ENCODE results near the gene REPIN1.

REPIN1 gene

DNA sequence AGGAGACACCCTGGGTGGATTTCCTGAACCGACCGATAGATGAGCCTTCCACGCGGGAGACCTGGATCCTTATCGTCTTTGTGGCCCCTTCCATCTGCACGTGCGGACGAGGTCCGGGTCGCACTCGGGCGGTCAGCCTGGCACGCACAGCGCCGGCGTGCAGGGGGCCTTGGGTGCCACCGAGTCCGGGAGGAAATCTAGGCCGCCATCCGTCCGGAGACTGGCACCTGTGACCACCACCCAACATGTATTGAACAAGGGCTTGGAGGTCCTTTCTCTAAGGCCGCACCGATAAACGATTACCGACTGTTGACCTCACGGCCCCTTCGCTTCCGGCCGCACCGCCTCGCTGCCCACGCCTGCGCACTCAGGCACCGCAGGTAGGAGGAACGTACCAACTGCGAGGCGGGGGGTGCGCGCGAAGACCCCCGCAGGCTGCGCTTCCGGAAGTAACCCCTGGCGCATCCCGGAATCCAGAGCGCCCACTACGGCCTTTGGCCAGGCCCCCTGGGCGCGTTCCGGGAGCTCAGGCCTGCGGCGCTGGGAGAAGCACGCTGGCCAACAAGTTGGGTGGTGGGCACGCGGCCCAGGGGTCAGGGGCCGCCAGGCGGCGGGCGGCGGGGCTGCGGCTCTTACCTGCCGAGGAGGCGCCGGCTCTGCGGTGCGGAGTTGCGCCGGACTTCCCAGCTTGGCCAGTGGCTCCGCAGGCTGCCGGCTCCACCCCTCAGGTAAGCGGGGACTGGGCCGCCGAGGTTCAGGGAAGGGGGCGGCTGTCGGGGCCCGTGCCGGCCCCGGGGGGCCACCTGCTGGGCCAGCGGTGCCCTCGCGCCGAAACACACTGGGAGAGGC, 45.6 kb upstream of the REPIN1 start, which contains the start of the genes ACTR3C and LRRC61:
Gene ACTR3C, minus strand, starts transcription at position 713 of the 849 bp plus-strand sequence. CDS start 28,249 bp downstream, outside the sequence.
Gene LRRC61, plus strand, starts transcription at position 523 of the 849 bp plus-strand sequence. CDS start 13,507 bp downstream, outside the sequence.
- peak within 1 kb of the TSS; percentile 100 for H3K9ac ChIP-seq (ENCODE audit: low read depth, low read length, poor library complexity, severe bottlenecking)
- peak within 1 kb of the TSS; percentile 92 for H2AFZ ChIP-seq (ENCODE audit: low read length)
- TF ChIP-seq, protein P1, sequence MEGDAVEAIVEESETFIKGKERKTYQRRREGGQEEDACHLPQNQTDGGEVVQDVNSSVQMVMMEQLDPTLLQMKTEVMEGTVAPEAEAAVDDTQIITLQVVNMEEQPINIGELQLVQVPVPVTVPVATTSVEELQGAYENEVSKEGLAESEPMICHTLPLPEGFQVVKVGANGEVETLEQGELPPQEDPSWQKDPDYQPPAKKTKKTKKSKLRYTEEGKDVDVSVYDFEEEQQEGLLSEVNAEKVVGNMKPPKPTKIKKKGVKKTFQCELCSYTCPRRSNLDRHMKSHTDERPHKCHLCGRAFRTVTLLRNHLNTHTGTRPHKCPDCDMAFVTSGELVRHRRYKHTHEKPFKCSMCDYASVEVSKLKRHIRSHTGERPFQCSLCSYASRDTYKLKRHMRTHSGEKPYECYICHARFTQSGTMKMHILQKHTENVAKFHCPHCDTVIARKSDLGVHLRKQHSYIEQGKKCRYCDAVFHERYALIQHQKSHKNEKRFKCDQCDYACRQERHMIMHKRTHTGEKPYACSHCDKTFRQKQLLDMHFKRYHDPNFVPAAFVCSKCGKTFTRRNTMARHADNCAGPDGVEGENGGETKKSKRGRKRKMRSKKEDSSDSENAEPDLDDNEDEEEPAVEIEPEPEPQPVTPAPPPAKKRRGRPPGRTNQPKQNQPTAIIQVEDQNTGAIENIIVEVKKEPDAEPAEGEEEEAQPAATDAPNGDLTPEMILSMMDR (conservative IDR thresholded peaks at IDR 0.05; ENCODE audit: low read length): peak; percentile 54
- TF ChIP-seq EZH2phosphoT487 (IDR thresholded peaks at IDR 0.05; ENCODE audit: borderline replicate concordance): no peak
- H3F3A ChIP-seq (ENCODE audit: low read depth): no peaks in the 10 kb centered on the region
- H4K20me1 ChIP-seq (ENCODE audit: insufficient read depth, low read length, poor library complexity, severe bottlenecking): peaks cover 22% of the 10 kb centered on the region
- H3K9me2 ChIP-seq (replicated peaks; ENCODE audit: low read depth, low read length): no peaks in the 10 kb centered on the region
- H3K36me3 ChIP-seq (ENCODE audit: insufficient read depth, low read length): peaks cover 22% of the 10 kb centered on the region
- H3K27me3 ChIP-seq (ENCODE audit: insufficient read depth, low read length, poor library complexity, severe bottlenecking): peaks cover 9% of the 10 kb centered on the region
- H3K4me2 ChIP-seq (ENCODE audit: low read depth, low read length, poor library complexity, severe bottlenecking): peak within 1 kb of the TSS; percentile 98
- peak within 1 kb of the TSS; percentile 92 for H3K4me3 ChIP-seq (ENCODE audit: low read length, poor library complexity, severe bottlenecking)
- H3K9me3 ChIP-seq (ENCODE audit: insufficient read depth, low read depth, low read length): no peaks in the 10 kb centered on the region
- H3K4me1 ChIP-seq (ENCODE audit: insufficient read depth, low read length, poor library complexity, severe bottlenecking): peaks cover 69% of the 10 kb centered on the region
- H3K79me2 ChIP-seq (ENCODE audit: insufficient read depth, low read length): peaks cover 75% of the 10 kb centered on the region

DNA sequence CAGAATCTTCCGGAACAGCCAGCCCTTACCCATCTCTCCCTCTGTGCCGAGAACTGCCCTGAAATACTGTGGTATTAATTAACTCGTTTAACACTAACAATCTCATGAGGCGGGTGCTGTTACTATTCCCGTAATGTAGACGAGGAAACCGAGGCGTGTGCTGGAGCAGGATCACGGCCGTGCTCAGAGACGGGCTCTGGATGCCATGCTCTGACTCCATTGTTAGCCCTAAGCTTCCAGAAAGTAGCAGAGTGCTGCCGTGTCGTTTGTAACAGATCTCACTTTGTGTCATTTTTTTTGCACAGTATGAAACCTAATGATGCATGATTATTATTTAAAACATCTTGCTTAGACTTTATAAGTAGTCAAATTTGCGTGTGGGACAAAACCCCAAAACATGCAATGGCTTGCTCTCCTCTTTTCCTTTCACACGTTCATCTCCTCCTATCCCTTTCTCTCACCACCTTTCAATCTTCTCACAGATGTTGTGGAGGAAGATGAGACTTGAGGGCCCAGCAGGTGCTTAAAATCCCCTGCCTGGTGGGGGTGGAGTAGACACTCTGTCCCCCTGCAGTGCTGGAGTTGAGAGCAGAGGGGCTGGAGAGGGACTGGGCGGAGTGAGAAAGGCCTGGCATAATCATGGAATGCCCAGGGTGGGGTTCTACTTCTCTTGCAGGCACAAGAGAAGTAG, 44.8 kb upstream of the REPIN1 start:
- Histone ChIP-seq H3K79me2 (ENCODE audit: insufficient read depth, low read length) (peaks cover 83% of the 10 kb centered on the region), H3K4me1 (ENCODE audit: insufficient read depth, low read length, poor library complexity, severe bottlenecking) (peaks cover 70% of the 10 kb centered on the region), H3K9me3 (ENCODE audit: insufficient read depth, low read depth, low read length) (no peaks in the 10 kb centered on the region), H3K36me3 (ENCODE audit: insufficient read depth, low read length) (peaks cover 30% of the 10 kb centered on the region), H3K4me2 (ENCODE audit: low read depth, low read length, poor library complexity, severe bottlenecking) (peak overlapping the region; percentile 98), H3K4me3 (ENCODE audit: low read length, poor library complexity, severe bottlenecking) (peak overlapping the region; percentile 92), H2AFZ (ENCODE audit: low read length) (peak overlapping the region; percentile 92), H3K9me2 (replicated peaks; ENCODE audit: low read depth, low read length) (no peaks in the 10 kb centered on the region), H3F3A (ENCODE audit: low read depth) (no peaks in the 10 kb centered on the region), H3K27me3 (ENCODE audit: insufficient read depth, low read length, poor library complexity, severe bottlenecking) (peaks cover 9% of the 10 kb centered on the region), H4K20me1 (ENCODE audit: insufficient read depth, low read length, poor library complexity, severe bottlenecking) (peaks cover 24% of the 10 kb centered on the region), H3K9ac (ENCODE audit: low read depth, low read length, poor library complexity, severe bottlenecking) (peak overlapping the region; percentile 100)
- TF ChIP-seq, protein P1 (conservative IDR thresholded peaks at IDR 0.05; ENCODE audit: low read length): no peak
- TF ChIP-seq EZH2phosphoT487 (IDR thresholded peaks at IDR 0.05; ENCODE audit: borderline replicate concordance): no peak

DNA sequence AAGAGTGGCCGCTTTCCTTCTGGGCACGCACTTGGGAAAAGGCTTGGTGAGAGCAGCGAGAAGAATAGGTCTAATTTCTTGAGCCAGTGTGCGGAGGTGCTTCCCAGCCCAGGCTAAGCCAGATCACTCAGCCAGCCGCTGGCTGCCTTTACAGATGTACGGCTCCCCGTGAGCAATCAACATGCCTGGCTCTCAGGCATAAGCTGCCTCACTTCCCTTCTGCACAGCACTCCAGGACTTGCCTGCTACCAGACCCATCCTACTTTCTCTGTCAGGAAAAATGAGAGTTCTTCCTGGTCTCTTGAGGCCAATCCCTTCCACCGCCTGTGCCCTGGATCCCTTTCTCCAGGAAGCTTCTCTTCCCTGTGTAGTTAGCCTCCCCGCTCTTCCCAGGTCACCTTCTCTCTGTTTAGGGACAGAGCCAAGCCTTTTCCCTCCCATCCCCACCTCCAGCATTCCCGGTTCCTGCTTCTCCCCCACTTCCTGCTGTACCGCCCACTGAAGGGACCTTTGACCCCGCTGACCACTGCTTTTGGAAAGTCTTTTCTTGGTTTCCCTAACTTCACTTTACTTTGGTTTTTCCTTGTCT, 44.2 kb upstream of the REPIN1 start:
- TF ChIP-seq, protein P1 (conservative IDR thresholded peaks at IDR 0.05; ENCODE audit: low read length): no peak
- TF ChIP-seq EZH2phosphoT487 (IDR thresholded peaks at IDR 0.05; ENCODE audit: borderline replicate concordance): no peak
- Histone ChIP-seq H2AFZ (ENCODE audit: low read length) (peak overlapping the region; percentile 92; the same call in 1 of the 2 replicates), H3F3A (ENCODE audit: low read depth) (no peaks in the 10 kb centered on the region), H3K9ac (ENCODE audit: low read depth, low read length, poor library complexity, severe bottlenecking) (peak overlapping the region; percentile 100), H3K4me2 (ENCODE audit: low read depth, low read length, poor library complexity, severe bottlenecking) (peak overlapping the region; percentile 98), H3K4me1 (ENCODE audit: insufficient read depth, low read length, poor library complexity, severe bottlenecking) (peaks cover 70% of the 10 kb centered on the region), H3K4me3 (ENCODE audit: low read length, poor library complexity, severe bottlenecking) (peak overlapping the region; percentile 92), H3K27me3 (ENCODE audit: insufficient read depth, low read length, poor library complexity, severe bottlenecking) (peaks cover 9% of the 10 kb centered on the region), H3K9me3 (ENCODE audit: insufficient read depth, low read depth, low read length) (no peaks in the 10 kb centered on the region), H3K36me3 (ENCODE audit: insufficient read depth, low read length) (peaks cover 36% of the 10 kb centered on the region), H3K9me2 (replicated peaks; ENCODE audit: low read depth, low read length) (no peaks in the 10 kb centered on the region), H4K20me1 (ENCODE audit: insufficient read depth, low read length, poor library complexity, severe bottlenecking) (peaks cover 24% of the 10 kb centered on the region), H3K79me2 (ENCODE audit: insufficient read depth, low read length) (peaks cover 89% of the 10 kb centered on the region)

All from Loucy (cell line).